Heart left ventricle (tissue), 13 donors: Measurements from ENCODE around the gene UBA6.

ENCODE experiments used
- CTCF ChIP-seq, 12 donors: fragments of 200-600 bp; sonication (generic) in 4 of 12; IDR thresholded peaks; one replicate each; pipeline versions ENCODE4 v1.5.0 to v1.8.0; 2018 to 2022; ENCODE audit warnings: antibody characterized with exemption in 12 of 12, mild to moderate bottlenecking in 5 of 12
- POLR2A ChIP-seq, 2 donors: fragments of 450-650 bp; IDR thresholded peaks; one replicate each; pipeline ENCODE4 v1.6.1; 2017; ENCODE audit warnings: antibody characterized with exemption in 2 of 2, mild to moderate bottlenecking in 2 of 2, moderate library complexity in 2 of 2
- donor health status: ischemic (EF 13 %, LVEDD 7.1; RV severe dilation, severe dysfunction).
- donor health status: DM: no; HTN: yes; CAD: no.
- donor health status: DM: no; HTN: no; CAD: no.
- donor health status: ischemic (EF 25% LVEDD 6.9; RV normal size, moderate dysfunction).
- donor health status: ischemic (EF 25% LVEDD 5.7; RV mildly dilated, moderate dysfunction).
- donor health status: ischemic (EF 35%, LVEDD 5.7; RV mildly dilated, moderate dysfunction).
- donor health status: nonischemic (EF 11% LVEDD 7.7; RV severe dilation, severe dysfunction).
- donor health status: DM: yes; HTN: yes; CAD: no.
- donor health status: PGD.
- donor health status: ischemic (EF 29% LVEDD 5.4; RV normal size, mild dysfunction).
- donor health status: nonischemic (EF 23%, LVEDD 6.1; RV moderate dilation, normal function).

GRCh38 chr4:67571975-67572374, 129.0 kb downstream of the UBA6 start:
- TF ChIP-seq CTCF (IDR thresholded peaks at IDR 0.05) (no peak), POLR2A (IDR thresholded peaks at IDR 0.05) (no peak)
